OCI-LY3 (cell line): ENCODE results near the gene TMEM269.

Experiments used
- CTCF ChIP-seq: fragments of 200-600, 300-600 bp; sonication (generic); IDR thresholded peaks from 2 replicates; pipeline ENCODE4 v1.5.1; 2014; ENCODE audit warnings: antibody characterized with exemption, low read length, low read depth
- EZH2phosphoT487 ChIP-seq: fragments of 200-600 bp; shearing (Covaris generic); IDR thresholded peaks from 2 replicates; pipeline ENCODE4 v1.6.1; 2018; ENCODE audit warnings: antibody characterized with exemption, mixed run types, low read depth

- TF ChIP-seq CTCF (no peak), EZH2phosphoT487 (no peak)
Observed at GRCh38 chr1:42786097-42786496, 1.3 kb downstream of the TMEM269 start.
